Myocyte (in vitro differentiated cells): ENCODE measurements around the gene HECA. TPM values are rescaled to one million over a fixed set of nuclear protein-coding genes. Genes with fewer than 3 reads are reported as not detected.

Source experiments
- DNase-seq: peaks from one replicate; pipeline ENCODE4 v3.0.0-alpha.2; 2012; ENCODE audit warnings: low read depth
- total RNA-seq: library from RNA; depleted of rRNA; stranded (reverse); fragments of >200 nt; gene quantifications from 2 replicates; pipeline ENCODE4 v1.2.3, GENCODE V29; 2014

Gene HECA
- total RNA-seq, 1 donor from 2014 or later, result 15.0 TPM

GRCh38 chr6:139159016-139159415 is 24.1 kb downstream of the HECA start:
- DNase-seq, result no peak

GRCh38 chr6:139161169-139161568 is 26.3 kb downstream of the HECA start:
- peak; percentile 14 for DNase-seq

- peak; percentile 7 for DNase-seq
These were observed 27.0 kb downstream of the HECA start for GRCh38 chr6:139161817-139162284.

- DNase-seq, result no peak
These were observed 29.1 kb downstream of the HECA start for GRCh38 chr6:139164001-139164400.

GRCh38 chr6:139165324-139165723 is 30.4 kb downstream of the HECA start:
- DNase-seq, result no peak

GRCh38 chr6:139166238-139166955 is 31.5 kb downstream of the HECA start:
- DNase-seq, result no peak

- no peak for DNase-seq
These were observed 32.1 kb downstream of the HECA start for GRCh38 chr6:139166956-139167313.

GRCh38 chr6:139172151-139172550 is 37.3 kb downstream of the HECA start:
- no peak for DNase-seq

- DNase-seq, result no peak
These were observed 37.7 kb downstream of the HECA start for GRCh38 chr6:139172567-139172966.

GRCh38 chr6:139173172-139173571 is 38.3 kb downstream of the HECA start:
- no peak for DNase-seq

GRCh38 chr6:139173822-139174221 is 38.9 kb downstream of the HECA start:
- no peak for DNase-seq

GRCh38 chr6:139174961-139175360 is 40.1 kb downstream of the HECA start:
- no peak for DNase-seq

- DNase-seq, result no peak
These were observed 40.6 kb downstream of the HECA start for GRCh38 chr6:139175389-139175948.

- no peak for DNase-seq
These were observed 46.4 kb downstream of the HECA start for GRCh38 chr6:139181236-139181635.

- no peak for DNase-seq
These were observed 49.2 kb downstream of the HECA start for GRCh38 chr6:139184047-139184446.

- DNase-seq, result no peak
These were observed 49.6 kb downstream of the HECA start for GRCh38 chr6:139184459-139184858.

GRCh38 chr6:139186242-139186641 is 51.4 kb downstream of the HECA start:
- DNase-seq, result no peak

- no peak for DNase-seq
These were observed 51.8 kb downstream of the HECA start for GRCh38 chr6:139186692-139187091.

- DNase-seq, result peak; percentile 8
These were observed 52.6 kb downstream of the HECA start for GRCh38 chr6:139187489-139187888.

- no peak for DNase-seq
These were observed 54.8 kb downstream of the HECA start for GRCh38 chr6:139189665-139190064.

- DNase-seq, result no peak
These were observed 59.9 kb downstream of the HECA start for GRCh38 chr6:139194740-139195139.

GRCh38 chr6:139198529-139199288 is 63.8 kb downstream of the HECA start:
- no peak for DNase-seq
